HepG2 (cell line): ENCODE data around the gene C4orf36.

ENCODE experiments used
- SRSF9 ChIP-seq: fragments of 200-400 bp; formaldehyde crosslinking; IDR thresholded peaks from 2 replicates; pipeline ENCODE4 v1.6.1; 2018; ENCODE audit warnings: borderline replicate concordance, mild to moderate bottlenecking, low read depth, low read length; ENCODE audit not compliant: insufficient read depth, poor library complexity, severe bottlenecking
- TF ChIP-seq, protein P1 (sequence below): sonication (generic); formaldehyde crosslinking; conservative IDR thresholded peaks from 2 replicates; pipeline ENCODE4 v1.4.0; 2020; ENCODE audit warnings: missing genetic modification reagents
- TF ChIP-seq, protein P2 (sequence below): sonication (generic); formaldehyde crosslinking; IDR thresholded peaks from 2 replicates; pipeline ENCODE4 v1.5.0; 2020; ENCODE audit warnings: mild to moderate bottlenecking, missing genetic modification reagents, moderate library complexity

DNA sequence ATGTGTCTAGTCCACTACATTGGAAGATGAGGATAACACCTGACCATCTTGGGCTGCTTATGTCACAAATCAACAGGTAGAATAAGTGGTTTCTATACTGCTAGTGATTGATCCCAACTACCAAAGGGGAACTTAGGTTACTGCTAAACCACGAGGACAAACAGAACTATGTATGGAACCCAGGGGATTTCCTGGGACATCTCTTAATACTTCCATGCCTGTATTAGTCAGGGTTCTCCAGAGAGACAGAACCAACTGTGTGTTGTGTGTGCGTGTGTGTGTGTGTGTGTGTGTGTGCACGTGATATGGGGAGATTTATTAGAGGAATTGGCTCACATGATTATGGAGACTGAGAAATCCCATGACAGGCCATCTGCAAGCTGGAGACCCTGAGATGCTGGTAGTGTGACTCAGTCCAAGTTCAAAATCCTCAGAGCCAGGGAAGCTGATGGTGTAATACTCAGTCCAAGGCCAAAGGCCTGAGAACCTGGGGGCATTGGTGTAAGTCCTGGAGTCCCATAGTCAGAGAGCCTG lies 26.4 kb upstream of the C4orf36 start:
- no peak for TF ChIP-seq SRSF9
- TF ChIP-seq, protein P1, sequence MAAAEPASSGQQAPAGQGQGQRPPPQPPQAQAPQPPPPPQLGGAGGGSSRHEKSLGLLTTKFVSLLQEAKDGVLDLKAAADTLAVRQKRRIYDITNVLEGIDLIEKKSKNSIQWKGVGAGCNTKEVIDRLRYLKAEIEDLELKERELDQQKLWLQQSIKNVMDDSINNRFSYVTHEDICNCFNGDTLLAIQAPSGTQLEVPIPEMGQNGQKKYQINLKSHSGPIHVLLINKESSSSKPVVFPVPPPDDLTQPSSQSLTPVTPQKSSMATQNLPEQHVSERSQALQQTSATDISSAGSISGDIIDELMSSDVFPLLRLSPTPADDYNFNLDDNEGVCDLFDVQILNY (CRISPR knock-in tag) = no peak
- TF ChIP-seq, protein P2, sequence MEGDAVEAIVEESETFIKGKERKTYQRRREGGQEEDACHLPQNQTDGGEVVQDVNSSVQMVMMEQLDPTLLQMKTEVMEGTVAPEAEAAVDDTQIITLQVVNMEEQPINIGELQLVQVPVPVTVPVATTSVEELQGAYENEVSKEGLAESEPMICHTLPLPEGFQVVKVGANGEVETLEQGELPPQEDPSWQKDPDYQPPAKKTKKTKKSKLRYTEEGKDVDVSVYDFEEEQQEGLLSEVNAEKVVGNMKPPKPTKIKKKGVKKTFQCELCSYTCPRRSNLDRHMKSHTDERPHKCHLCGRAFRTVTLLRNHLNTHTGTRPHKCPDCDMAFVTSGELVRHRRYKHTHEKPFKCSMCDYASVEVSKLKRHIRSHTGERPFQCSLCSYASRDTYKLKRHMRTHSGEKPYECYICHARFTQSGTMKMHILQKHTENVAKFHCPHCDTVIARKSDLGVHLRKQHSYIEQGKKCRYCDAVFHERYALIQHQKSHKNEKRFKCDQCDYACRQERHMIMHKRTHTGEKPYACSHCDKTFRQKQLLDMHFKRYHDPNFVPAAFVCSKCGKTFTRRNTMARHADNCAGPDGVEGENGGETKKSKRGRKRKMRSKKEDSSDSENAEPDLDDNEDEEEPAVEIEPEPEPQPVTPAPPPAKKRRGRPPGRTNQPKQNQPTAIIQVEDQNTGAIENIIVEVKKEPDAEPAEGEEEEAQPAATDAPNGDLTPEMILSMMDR = no peak
